Activated CD8-positive, alpha-beta memory T cell treated with anti-CD3 and anti-CD28 coated beads, Interleukin-2, amount 10 ng/mL, durations not matched to agents 7 days and 5 days (primary cell): ENCODE data around the gene ACAN. TPM values are rescaled to one million over a fixed set of nuclear protein-coding genes. Genes with fewer than 3 reads are reported as not detected.

Source experiments
- ATAC-seq: fragments of 150-1000 bp; cut with Tn5 transposase; one replicate; pipeline ENCODE4 v1.10.0; 2021; ENCODE audit warnings: moderate library complexity
- CTCF ChIA-PET: fragments of 350-600 bp; sonication (Branson Sonifier 250); formaldehyde crosslinking; loops from one replicate; lab custom pipeline; 2021; ENCODE audit warnings: antibody characterized with exemption; lab: Charles Lee
- DNase-seq: peaks from one replicate; pipeline ENCODE4 v3.0.0-alpha.2; 2020
- H3K27ac Mint-ChIP-seq: one replicate; pipeline ENCODE4 v1.8.0; 2021; ENCODE audit warnings: mild to moderate bottlenecking, mixed read lengths
- H3K27me3 Mint-ChIP-seq: one replicate; pipeline ENCODE4 v1.8.0; 2021; ENCODE audit warnings: mixed read lengths
- H3K36me3 Mint-ChIP-seq: one replicate; pipeline ENCODE4 v1.8.0; 2021; ENCODE audit warnings: mild to moderate bottlenecking, mixed read lengths
- H3K4me1 Mint-ChIP-seq: one replicate; pipeline ENCODE4 v1.8.0; 2021; ENCODE audit warnings: mixed read lengths
- H3K4me3 Mint-ChIP-seq: one replicate; pipeline ENCODE4 v1.8.0; 2021; ENCODE audit warnings: mild to moderate bottlenecking, moderate library complexity, mixed read lengths
- H3K9me3 Mint-ChIP-seq: one replicate; pipeline ENCODE4 v1.8.0; 2022; ENCODE audit warnings: low read depth, mixed read lengths
- total RNA-seq, 2 experiments: library from RNA; stranded (reverse); gene quantifications; one replicate each; pipeline ENCODE4 v1.2.3, GENCODE V29; 2021

The ACAN gene
- total RNA-seq, 2 experiments from 2014 or later: not detected

GRCh38 chr15:88790486-88790885 lies 12.8 kb upstream of the ACAN start:
- ATAC-seq (no peak), DNase-seq (no peak)
- CTCF ChIA-PET: no interaction called here
- Mint-ChIP-seq H3K27ac (no peak overlapping the region), H3K27me3 (peaks cover 41% of the 10 kb centered on the region), H3K9me3 (no peaks in the 10 kb centered on the region), H3K4me3 (no peak overlapping the region), H3K36me3 (no peaks in the 10 kb centered on the region), H3K4me1 (no peaks in the 10 kb centered on the region)

- Mint-ChIP-seq H3K4me1 (no peaks in the 10 kb centered on the region), H3K27ac (no peak overlapping the region), H3K9me3 (no peaks in the 10 kb centered on the region), H3K4me3 (no peak overlapping the region), H3K27me3 (peaks cover 43% of the 10 kb centered on the region), H3K36me3 (no peaks in the 10 kb centered on the region)
- CTCF ChIA-PET: no interaction called here
- no peak for ATAC-seq
- no peak for DNase-seq
These were observed 11.6 kb upstream of the ACAN start for GRCh38 chr15:88791637-88792036.

- peaks cover 46% of the 10 kb centered on the region for H3K27me3 Mint-ChIP-seq
- CTCF ChIA-PET: no interaction called here
- ATAC-seq (no peak), DNase-seq (no peak)
- no peaks in the 10 kb centered on the region for H3K4me1 Mint-ChIP-seq
- no peaks in the 10 kb centered on the region for H3K9me3 Mint-ChIP-seq
- H3K4me3 Mint-ChIP-seq: no peak overlapping the region
- no peaks in the 10 kb centered on the region for H3K36me3 Mint-ChIP-seq
- no peak overlapping the region for H3K27ac Mint-ChIP-seq
These were observed 10.6 kb upstream of the ACAN start for GRCh38 chr15:88792342-88793282.

- H3K27ac Mint-ChIP-seq: no peak overlapping the region
- CTCF ChIA-PET: no interaction called here
- ATAC-seq: no peak
These were observed 9.2 kb upstream of the ACAN start for GRCh38 chr15:88794001-88794400.

GRCh38 chr15:88797663-88798339 lies 5.4 kb upstream of the ACAN start:
- H3K27me3 Mint-ChIP-seq: peaks cover 72% of the 10 kb centered on the region
- H3K4me1 Mint-ChIP-seq: peaks cover 4% of the 10 kb centered on the region
- no peak overlapping the region for H3K27ac Mint-ChIP-seq
- no peaks in the 10 kb centered on the region for H3K36me3 Mint-ChIP-seq
- no peaks in the 10 kb centered on the region for H3K9me3 Mint-ChIP-seq
- ATAC-seq (no peak), DNase-seq (no peak)
- H3K4me3 Mint-ChIP-seq: no peak overlapping the region
- CTCF ChIA-PET: no interaction called here

More at GRCh38 chr15:88794001-88794400, 9.2 kb upstream of the ACAN start:
- Mint-ChIP-seq H3K4me1 (no peaks in the 10 kb centered on the region), H3K36me3 (no peaks in the 10 kb centered on the region), H3K4me3 (no peak overlapping the region), H3K27me3 (peaks cover 57% of the 10 kb centered on the region), H3K9me3 (no peaks in the 10 kb centered on the region)
- DNase-seq: no peak

GRCh38 chr15:88799341-88799740 lies 3.9 kb upstream of the ACAN start:
- CTCF ChIA-PET: no interaction called here
- H3K27ac Mint-ChIP-seq: no peak overlapping the region
- peaks cover 4% of the 10 kb centered on the region for H3K4me1 Mint-ChIP-seq
- no peak for ATAC-seq
- no peaks in the 10 kb centered on the region for H3K9me3 Mint-ChIP-seq
- no peak for DNase-seq
- H3K27me3 Mint-ChIP-seq: peaks cover 66% of the 10 kb centered on the region
- H3K4me3 Mint-ChIP-seq: no peak overlapping the region
- no peaks in the 10 kb centered on the region for H3K36me3 Mint-ChIP-seq

- no peaks in the 10 kb centered on the region for H3K36me3 Mint-ChIP-seq
- CTCF ChIA-PET: no interaction called here
- H3K4me1 Mint-ChIP-seq: peaks cover 4% of the 10 kb centered on the region
- no peak for DNase-seq
- H3K9me3 Mint-ChIP-seq: no peaks in the 10 kb centered on the region
- H3K4me3 Mint-ChIP-seq: no peak overlapping the region
- ATAC-seq: no peak
- H3K27ac Mint-ChIP-seq: no peak overlapping the region
- peaks cover 69% of the 10 kb centered on the region for H3K27me3 Mint-ChIP-seq
These were observed 3.2 kb upstream of the ACAN start for GRCh38 chr15:88800026-88800425.

- CTCF ChIA-PET: no interaction called here
- H3K27me3 Mint-ChIP-seq: peaks cover 75% of the 10 kb centered on the region
- no peak for ATAC-seq
These were observed 2.5 kb upstream of the ACAN start for GRCh38 chr15:88800738-88801137.

GRCh38 chr15:88802250-88802990 lies 816 bp upstream of the ACAN start:
- CTCF ChIA-PET: interaction anchor here (0.6 kb wide), 2 partner anchors 15 to 356 kb away, joined by 3 read pairs; no protein-coding TSS in a partner anchor
- H3K4me1 Mint-ChIP-seq: peaks cover 4% of the 10 kb centered on the region
- H3K4me3 Mint-ChIP-seq: no peak overlapping the region
- H3K9me3 Mint-ChIP-seq: no peaks in the 10 kb centered on the region
- no peak for ATAC-seq
- H3K27ac Mint-ChIP-seq: no peak overlapping the region
- no peak for DNase-seq
- H3K36me3 Mint-ChIP-seq: no peaks in the 10 kb centered on the region
- peaks cover 74% of the 10 kb centered on the region for H3K27me3 Mint-ChIP-seq

More at GRCh38 chr15:88800738-88801137, 2.5 kb upstream of the ACAN start:
- no peak overlapping the region for H3K4me3 Mint-ChIP-seq
- H3K36me3 Mint-ChIP-seq: no peaks in the 10 kb centered on the region
- no peaks in the 10 kb centered on the region for H3K9me3 Mint-ChIP-seq
- H3K27ac Mint-ChIP-seq: no peak overlapping the region
- DNase-seq: no peak
- peaks cover 4% of the 10 kb centered on the region for H3K4me1 Mint-ChIP-seq

- Mint-ChIP-seq H3K4me1 (peaks cover 4% of the 10 kb centered on the region), H3K9me3 (no peaks in the 10 kb centered on the region), H3K36me3 (no peaks in the 10 kb centered on the region), H3K4me3 (no peak overlapping the region), H3K27me3 (peaks cover 74% of the 10 kb centered on the region), H3K27ac (no peak overlapping the region)
- CTCF ChIA-PET: no interaction called here
- DNase-seq (no peak), ATAC-seq (peak; percentile 20)
These were observed 320 bp upstream of the ACAN start for GRCh38 chr15:88802991-88803240.

GRCh38 chr15:88803920-88804247 lies 648 bp downstream of the ACAN start:
- H3K27ac Mint-ChIP-seq: no peak overlapping the region
- no peak for DNase-seq
- H3K4me1 Mint-ChIP-seq: peaks cover 4% of the 10 kb centered on the region
- ATAC-seq: no peak
- H3K9me3 Mint-ChIP-seq: no peaks in the 10 kb centered on the region
- H3K36me3 Mint-ChIP-seq: no peaks in the 10 kb centered on the region
- CTCF ChIA-PET: no interaction called here
- no peak overlapping the region for H3K4me3 Mint-ChIP-seq
- peaks cover 71% of the 10 kb centered on the region for H3K27me3 Mint-ChIP-seq

GRCh38 chr15:88804257-88804656 lies 1.0 kb downstream of the ACAN start:
- H3K4me3 Mint-ChIP-seq: no peak overlapping the region
- peaks cover 4% of the 10 kb centered on the region for H3K4me1 Mint-ChIP-seq
- H3K27ac Mint-ChIP-seq: no peak overlapping the region
- H3K36me3 Mint-ChIP-seq: no peaks in the 10 kb centered on the region
- peaks cover 71% of the 10 kb centered on the region for H3K27me3 Mint-ChIP-seq
- no peaks in the 10 kb centered on the region for H3K9me3 Mint-ChIP-seq
- CTCF ChIA-PET: no interaction called here
- ATAC-seq (no peak), DNase-seq (no peak)

GRCh38 chr15:88805031-88805780 lies 2.0 kb downstream of the ACAN start:
- H3K27me3 Mint-ChIP-seq: peaks cover 64% of the 10 kb centered on the region
- H3K4me3 Mint-ChIP-seq: no peak overlapping the region
- no peaks in the 10 kb centered on the region for H3K9me3 Mint-ChIP-seq
- no peak for ATAC-seq
- H3K4me1 Mint-ChIP-seq: peaks cover 4% of the 10 kb centered on the region
- CTCF ChIA-PET: no interaction called here
- DNase-seq: no peak
- no peak overlapping the region for H3K27ac Mint-ChIP-seq
- H3K36me3 Mint-ChIP-seq: no peaks in the 10 kb centered on the region
